Endothelial cell of umbilical vein (primary cell): ENCODE data around the gene MAP4K2. TPM values are rescaled to one million over a fixed set of nuclear protein-coding genes. Genes with fewer than 3 reads are reported as not detected.

ENCODE experiments used
- BruUV-seq: library from RNA; stranded (reverse); fragments of 400-500 nt; replicated peaks from 2 replicates; lab custom pipeline; 2021; lab: Mats Ljungman, UMichigan
- CTCF ChIA-PET: fragments of 300-600, 350-600 bp; sonication (Branson Sonifier 250); formaldehyde crosslinking; loops from one replicate; lab custom pipeline; 2021; ENCODE audit warnings: antibody characterized with exemption, inconsistent platforms; lab: Charles Lee
- POLR2A ChIA-PET: fragments of 300-600, 350-600 bp; sonication (Branson Sonifier 250); formaldehyde crosslinking; loops from one replicate; lab custom pipeline; 2021; ENCODE audit warnings: antibody characterized with exemption, inconsistent platforms; lab: Charles Lee
- DNase-seq: peaks from one replicate; pipeline ENCODE4 v3.0.0-alpha.2; 2011; ENCODE audit warnings: low read depth, low spot score
- FAIRE-seq: peaks from 2 replicates; lab custom pipeline; 2011; peaks lifted over from hg19 to GRCh38; lab: Jason Lieb, UNC
- H2AFZ ChIP-seq: 2 replicates; pipeline ENCODE4 v1.6.0; 2012; ENCODE audit warnings: low read depth, low read length, control low read depth, inconsistent platforms
- H3K27ac ChIP-seq: 2 replicates; pipeline ENCODE4 v1.5.1; 2011; ENCODE audit warnings: low read depth, mild to moderate bottlenecking, control low read depth, low read length, moderate library complexity; ENCODE audit not compliant: insufficient read depth
- H3K27me3 ChIP-seq, 2 experiments: 2 replicates each; pipeline versions ENCODE4 v1.6.0 to v1.6.1; 2011; ENCODE audit warnings: low read length in 2 of 2, mixed read lengths in 1 of 2; ENCODE audit not compliant: control insufficient read depth in 2 of 2, insufficient read depth in 2 of 2
- H3K36me3 ChIP-seq, 2 experiments: 2 replicates in 1 of 2; 3 replicates in 1 of 2; pipeline ENCODE4 v1.5.1; 2011; ENCODE audit warnings: low read length in 2 of 2, mild to moderate bottlenecking in 1 of 2, moderate library complexity in 1 of 2; ENCODE audit not compliant: control insufficient read depth in 2 of 2, insufficient read depth in 2 of 2; ENCODE audit errors: extremely low read depth in 1 of 2
- H3K4me1 ChIP-seq: 3 replicates; pipeline ENCODE4 v1.5.1; 2011; ENCODE audit warnings: mild to moderate bottlenecking, low read length; ENCODE audit not compliant: control insufficient read depth, insufficient read depth; ENCODE audit errors: extremely low read depth
- H3K4me2 ChIP-seq: 2 replicates; pipeline ENCODE4 v1.6.1; 2011; ENCODE audit warnings: low read length, control low read depth, mixed read lengths; ENCODE audit not compliant: insufficient read depth
- H3K4me3 ChIP-seq, 3 experiments: fragments of 200-600 bp in 1 of 3; sonication (generic), shearing (Covaris generic) in 1 of 3; replicated peaks in 1 of 3; 2 replicates each; pipeline ENCODE4 v1.5.1; 2011 to 2016; ENCODE audit warnings: control low read depth in 3 of 3, low read length in 3 of 3, mild to moderate bottlenecking in 2 of 3, inconsistent platforms in 1 of 3, low read depth in 1 of 3, moderate library complexity in 1 of 3; ENCODE audit not compliant: insufficient read depth in 1 of 3
- H3K79me2 ChIP-seq: 2 replicates; pipeline ENCODE4 v1.6.0; 2012; ENCODE audit warnings: low read length, inconsistent platforms; ENCODE audit not compliant: control insufficient read depth, insufficient read depth
- H3K9ac ChIP-seq: replicated peaks from 2 replicates; pipeline ENCODE3; 2011; ENCODE audit warnings: low read length, control low read depth; ENCODE audit not compliant: insufficient read depth; ENCODE audit errors: extremely low read depth
- H3K9me1 ChIP-seq: replicated peaks from 3 replicates; pipeline ENCODE4 v1.6.0; 2011; ENCODE audit warnings: mild to moderate bottlenecking, low read length; ENCODE audit not compliant: control insufficient read depth, insufficient read depth; ENCODE audit errors: extremely low read depth
- H3K9me3 ChIP-seq: replicated peaks from 2 replicates; pipeline ENCODE4 v1.5.1; 2012; ENCODE audit warnings: low read length, inconsistent platforms; ENCODE audit not compliant: control insufficient read depth, insufficient read depth
- H4K20me1 ChIP-seq: replicated peaks from 2 replicates; pipeline ENCODE3; 2011; ENCODE audit warnings: mild to moderate bottlenecking, low read length; ENCODE audit not compliant: control insufficient read depth, insufficient read depth; ENCODE audit errors: extremely low read depth
- EZH2 ChIP-seq: IDR thresholded peaks from 2 replicates; pipeline ENCODE4 v1.6.1; 2012; ENCODE audit warnings: borderline replicate concordance, low read depth, mild to moderate bottlenecking, moderate library complexity, low read length, inconsistent platforms; ENCODE audit not compliant: severe bottlenecking
- MYC ChIP-seq: IDR thresholded peaks from one replicate; pipeline ENCODE4 v1.6.1; 2011; ENCODE audit warnings: mild to moderate bottlenecking, low read depth, low read length
- POLR2A ChIP-seq: IDR thresholded peaks from 2 replicates; pipeline ENCODE4 v1.6.1; 2012; ENCODE audit warnings: low read depth, mild to moderate bottlenecking, control low read depth, low read length
- POLR2AphosphoS5 ChIP-seq: IDR thresholded peaks from 2 replicates; pipeline ENCODE4 v1.6.1; 2012; ENCODE audit warnings: low read depth, mild to moderate bottlenecking, control low read depth, low read length, moderate library complexity; ENCODE audit not compliant: insufficient read depth
- dilution Hi-C: fragments of 300-500 bp; cut with MboI; formaldehyde crosslinking; loops from one replicate; pipeline ENCODE4 v1.15.0; 2019; ENCODE audit warnings: low sequenced_read_pairs; ENCODE audit not compliant: extremely low pct_ligation_motif_present
- intact Hi-C: fragments of 100-400 bp; cut with micrococcal nuclease; formaldehyde crosslinking; loops from one replicate; pipeline ENCODE4 v1.10.0; 2022
- polyA plus RNA-seq, 4 experiments: library from polyadenylated mRNA; depleted of rRNA in 3 of 4; stranded (reverse) in 3 of 4; unstranded in 1 of 4; fragments of >200 nt; gene quantifications; 2 replicates each; pipeline versions ENCODE4 v1.2.1 to v1.2.3, GENCODE V29; 2011 to 2012; ENCODE audit warnings: missing spikeins in 1 of 4
- total RNA-seq: library from RNA; stranded (reverse); gene quantifications from 2 replicates; pipeline ENCODE4 v1.2.3, GENCODE V29; 2021
- TF ChIP-seq, protein P1 (sequence below): IDR thresholded peaks from 2 replicates; pipeline ENCODE4 v1.6.1; 2011; ENCODE audit not compliant: insufficient read depth, insufficient read length

MAP4K2 gene
- total and polyA plus RNA-seq, 2 donors (not counting 3 experiments of a cell fraction or from before 2014, with no cell fraction given) = 43.3 to 44.0 TPM

DNA sequence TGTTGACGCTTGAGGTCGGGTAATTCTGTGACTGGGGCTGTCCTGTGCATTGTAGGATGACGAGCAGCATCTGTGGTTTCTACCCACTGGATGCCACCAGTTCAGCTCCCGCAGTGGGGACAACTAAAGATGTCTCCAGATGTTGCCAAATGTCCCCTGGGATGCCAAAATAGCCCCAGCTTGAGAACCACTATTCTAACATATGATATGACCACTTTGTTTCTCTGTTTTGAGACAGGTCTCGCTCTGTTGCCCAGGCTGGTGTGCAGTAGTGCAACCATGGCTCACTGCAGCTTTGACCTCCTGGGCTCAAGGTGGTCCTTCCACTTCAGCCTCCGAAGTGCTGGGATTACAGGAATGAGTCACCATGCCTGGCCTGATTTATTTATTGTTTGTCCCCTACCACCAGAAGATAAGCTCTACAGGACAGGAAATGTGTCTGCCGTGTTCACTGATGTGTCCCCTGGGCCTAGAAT, 11.7 kb upstream of the MAP4K2 start:
- H3K79me2 ChIP-seq = no peaks in the 10 kb centered on the region
- no TSS peak for BruUV-seq
- no peak overlapping the region for H3K9ac ChIP-seq
- ChIA-PET CTCF (no interaction called here), POLR2A (no interaction called here)
- peaks cover 1% of the 10 kb centered on the region for H3K4me1 ChIP-seq
- H3K9me3 ChIP-seq = no peaks in the 10 kb centered on the region
- no peaks in the 10 kb centered on the region for H4K20me1 ChIP-seq
- no peak overlapping the region for H3K27ac ChIP-seq
- FAIRE-seq (no peak), DNase-seq (no peak)
- no peak overlapping the region for H2AFZ ChIP-seq
- H3K27me3 ChIP-seq = no peaks in the 10 kb centered on the region
- H3K9me1 ChIP-seq = no peaks in the 10 kb centered on the region
- H3K4me3 ChIP-seq = no peak overlapping the region
- TF ChIP-seq, protein P1, sequence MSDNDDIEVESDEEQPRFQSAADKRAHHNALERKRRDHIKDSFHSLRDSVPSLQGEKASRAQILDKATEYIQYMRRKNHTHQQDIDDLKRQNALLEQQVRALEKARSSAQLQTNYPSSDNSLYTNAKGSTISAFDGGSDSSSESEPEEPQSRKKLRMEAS = no peak
- no peak for TF ChIP-seq POLR2AphosphoS5
- no peak for TF ChIP-seq POLR2A
- no peak for TF ChIP-seq EZH2
- no peaks in the 10 kb centered on the region for H3K36me3 ChIP-seq
- intact Hi-C loops = no loop called here
- H3K4me2 ChIP-seq = no peak overlapping the region
- dilution Hi-C loops = no loop called here

DNA sequence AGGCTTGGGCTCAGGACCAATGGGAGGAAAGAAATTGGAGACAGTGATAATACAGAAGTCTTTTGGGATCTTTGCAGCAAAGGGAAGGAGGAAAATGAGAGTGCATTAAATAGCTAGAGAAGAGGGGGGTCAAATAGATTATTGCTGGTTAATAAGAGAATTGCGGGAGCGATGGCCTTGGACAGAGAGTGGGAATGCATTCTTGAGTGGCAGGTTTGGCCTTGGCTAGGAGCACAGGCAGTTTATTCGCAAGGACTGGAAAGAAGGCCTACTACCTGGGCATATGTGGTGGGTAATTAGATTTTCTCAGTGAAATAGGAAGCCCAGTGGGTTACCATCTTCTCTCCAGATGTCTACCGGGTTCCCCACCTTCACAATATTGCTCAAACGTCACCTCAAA, 10.8 kb upstream of the MAP4K2 start:
- no peak for TF ChIP-seq MYC
- Histone ChIP-seq H2AFZ (no peak overlapping the region), H3K79me2 (no peaks in the 10 kb centered on the region), H4K20me1 (no peaks in the 10 kb centered on the region), H3K9me3 (no peaks in the 10 kb centered on the region), H3K4me3 (no peak overlapping the region), H3K9me1 (no peaks in the 10 kb centered on the region), H3K27ac (no peak overlapping the region), H3K4me2 (no peak overlapping the region), H3K4me1 (peaks cover 8% of the 10 kb centered on the region), H3K36me3 (no peaks in the 10 kb centered on the region), H3K9ac (no peak overlapping the region), H3K27me3 (no peaks in the 10 kb centered on the region)
- intact Hi-C loops = no loop called here
- ChIA-PET POLR2A (no interaction called here), CTCF (no interaction called here)
- DNase-seq (no peak), FAIRE-seq (no peak)
- dilution Hi-C loops = no loop called here
- BruUV-seq = no TSS peak
